T-helper 17 cell (primary cell): ENCODE data around the gene AKAP10. TPM values are rescaled to one million over a fixed set of nuclear protein-coding genes. Genes with fewer than 3 reads are reported as not detected.

Source experiments
- ATAC-seq: fragments of 150-1000 bp; cut with Tn5 transposase; 2 replicates; pipeline ENCODE4 v1.10.0; 2021; ENCODE audit warnings: mild to moderate bottlenecking, moderate library complexity
- DNase-seq, 3 donors: peaks; one replicate each; pipeline versions ENCODE4 v3.0.0 to v3.0.0-alpha.2; 2020 to 2021
- H3K9me3 ChIP-seq: one replicate; pipeline ENCODE4 v1.7.0; 2013; ENCODE audit warnings: low read length, mild to moderate bottlenecking; ENCODE audit not compliant: control insufficient read depth, poor library complexity, severe bottlenecking
- H3K27ac Mint-ChIP-seq: one replicate; pipeline ENCODE4 v1.8.0; 2022; ENCODE audit warnings: mild to moderate bottlenecking, moderate library complexity, mixed read lengths
- H3K27me3 Mint-ChIP-seq: one replicate; pipeline ENCODE4 v1.8.0; 2022; ENCODE audit warnings: mixed read lengths
- H3K36me3 Mint-ChIP-seq: one replicate; pipeline ENCODE4 v1.8.0; 2022; ENCODE audit warnings: low read depth, mixed read lengths
- H3K4me1 Mint-ChIP-seq: one replicate; pipeline ENCODE4 v1.8.0; 2022; ENCODE audit warnings: mild to moderate bottlenecking, mixed read lengths
- H3K4me3 Mint-ChIP-seq: one replicate; pipeline ENCODE4 v1.8.0; 2022; ENCODE audit warnings: mild to moderate bottlenecking, moderate library complexity, mixed read lengths
- total RNA-seq, 4 donors: library from RNA in 2 of 4; stranded (reverse) in 2 of 4; gene quantifications; one replicate each; pipeline ENCODE4 v1.2.3 and lab custom pipeline; 2022 to 2026

Gene AKAP10
- total RNA-seq, 2 donors from 2014 or later, result 39.8 to 41.1 TPM

DNA sequence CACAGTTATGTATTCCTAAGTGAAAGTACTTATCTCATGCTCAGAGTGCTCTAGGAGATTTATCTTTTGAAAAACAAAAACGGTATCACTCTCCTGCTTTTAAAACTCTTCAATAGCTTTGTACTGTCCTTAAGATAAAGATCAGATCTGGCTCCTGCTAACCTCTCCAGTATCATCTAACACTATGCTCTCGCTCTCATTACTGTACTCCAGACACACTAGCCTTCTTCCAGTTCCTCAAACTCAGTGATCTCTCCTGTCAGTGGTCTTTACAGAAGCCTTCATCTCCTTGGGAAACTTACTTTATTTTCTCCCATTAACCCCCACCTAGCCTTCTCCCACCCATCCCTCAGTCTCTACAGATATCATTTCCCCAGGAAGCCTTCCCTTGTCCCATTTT is 120.0 kb downstream of the AKAP10 start:
- H3K36me3 Mint-ChIP-seq, result peaks cover 5% of the 10 kb centered on the region
- no peak overlapping the region for H3K4me3 Mint-ChIP-seq
- peak overlapping the region; percentile 54 for H3K27ac Mint-ChIP-seq

More for the DNA sequence above, 120.0 kb downstream of the AKAP10 start:
- Mint-ChIP-seq H3K27me3 (no peaks in the 10 kb centered on the region), H3K4me1 (peaks cover 6% of the 10 kb centered on the region)
- DNase-seq, result no peak
- H3K9me3 ChIP-seq, result no peaks in the 10 kb centered on the region
- no peak for ATAC-seq

Other genes with a start within 250 kb of the AKAP10 start
- gene ALDH3A1, start 229.5 kb downstream of the AKAP10 start, total RNA-seq, result not detected
- 10 to 100 TPM; 14.9 to 20.8 TPM for gene ULK2, start 109.9 kb downstream of the AKAP10 start, total RNA-seq
- 10 to 100 TPM; 10.3 to 10.8 TPM for gene SPECC1, start 31.5 kb upstream of the AKAP10 start, total RNA-seq